Right lobe of liver (tissue), 4 donors: ENCODE results near the gene LRRTM4.

Experiments used
- CTCF ChIP-seq, 4 donors: fragments of 200-600 bp in 3 of 4; fragments of 450-650 bp in 1 of 4; IDR thresholded peaks; one replicate each; pipeline versions ENCODE4 v1.5.1 to v1.8.0; 2016 to 2022; ENCODE audit warnings: antibody characterized with exemption in 4 of 4, mild to moderate bottlenecking in 2 of 4
- POLR2A ChIP-seq: fragments of 450-650 bp; IDR thresholded peaks from one replicate; pipeline ENCODE4 v1.6.1; 2017; ENCODE audit warnings: antibody characterized with exemption, mild to moderate bottlenecking
- donor health status: DM: no; HTN: no; CAD: no.
- donor health status: DM: no; HTN: no; CAD: no.
- donor health status: DM: no; HTN: yes; CAD: no.

- TF ChIP-seq CTCF (IDR thresholded peaks at IDR 0.05) = no peak
- TF ChIP-seq POLR2A = no peak
These were observed 508.2 kb downstream of the LRRTM4 start for GRCh38 chr2:77013953-77014352.
